SIG-M5 (cell line): Measurements from ENCODE around the gene ADAMTSL1.

Experiments used
- DNase-seq: peaks from one replicate; lab custom pipeline; 2025; lab: John Stamatoyannopoulos, UW

Gene ADAMTSL1

DNA sequence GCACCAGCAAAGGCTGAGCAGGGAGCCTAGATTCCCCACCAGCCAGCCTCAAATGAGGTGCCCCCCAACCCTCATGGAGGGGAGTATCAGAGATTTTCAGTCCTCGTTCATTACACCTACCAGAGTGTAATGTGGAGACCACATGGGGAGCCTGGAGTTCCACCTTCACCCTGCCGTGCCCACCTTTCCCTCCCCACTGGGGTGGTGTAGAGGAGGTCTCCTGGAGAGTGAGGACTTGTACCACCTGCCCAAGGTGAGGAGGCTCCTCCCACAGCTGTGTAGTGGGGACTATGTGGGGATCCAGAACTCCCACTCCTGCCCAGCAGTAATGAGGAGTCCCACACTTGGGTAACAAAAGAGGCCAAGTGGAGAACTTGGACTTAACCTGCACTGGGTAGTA is 337.2 kb downstream of the ADAMTSL1 start:
- no peak for DNase-seq

DNA sequence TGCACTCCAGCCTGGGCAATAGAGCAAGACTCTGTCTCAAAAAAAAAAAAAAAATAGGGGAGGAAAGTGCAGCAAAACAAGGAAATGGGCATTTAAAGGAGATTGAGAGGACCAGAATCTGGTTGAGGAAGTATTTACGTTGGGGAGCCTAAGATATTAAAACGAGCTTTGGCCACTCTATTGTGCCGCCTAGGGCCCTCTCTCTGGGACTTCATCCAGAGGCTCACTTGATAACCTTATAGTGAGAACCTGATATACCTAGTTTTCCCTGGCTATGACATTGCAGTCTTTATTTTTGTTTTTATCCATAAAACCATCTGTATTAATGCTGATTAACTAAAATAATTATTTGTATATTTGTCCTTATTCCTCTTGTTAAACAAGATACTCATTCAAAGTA is 345.5 kb downstream of the ADAMTSL1 start:
- DNase-seq, result no peak

DNA sequence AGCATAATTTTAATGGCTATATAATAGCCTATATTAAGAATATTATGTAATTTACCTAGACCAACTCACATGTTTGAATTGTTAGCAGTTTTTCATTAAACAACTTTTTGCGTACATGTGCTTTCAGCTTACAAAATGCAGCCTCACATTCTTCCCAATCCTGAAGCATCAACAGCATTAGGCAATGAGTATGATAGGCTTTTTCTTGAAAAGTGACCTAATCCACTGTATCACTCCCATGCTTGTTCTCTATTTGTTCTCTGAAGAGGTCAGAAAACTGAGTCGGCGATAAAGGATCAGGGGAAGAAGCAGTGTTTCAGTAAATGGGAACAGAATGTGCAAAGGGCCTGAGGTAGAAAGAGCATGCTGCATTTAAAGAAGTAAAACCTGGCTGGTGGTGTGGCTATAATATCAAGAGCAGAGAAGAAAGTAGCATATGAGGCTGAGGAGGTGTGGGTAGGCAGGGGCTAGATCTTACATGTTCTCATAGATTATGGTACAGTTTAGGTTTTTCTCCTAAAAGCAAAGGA is 346.7 kb downstream of the ADAMTSL1 start:
- DNase-seq, result no peak

DNA sequence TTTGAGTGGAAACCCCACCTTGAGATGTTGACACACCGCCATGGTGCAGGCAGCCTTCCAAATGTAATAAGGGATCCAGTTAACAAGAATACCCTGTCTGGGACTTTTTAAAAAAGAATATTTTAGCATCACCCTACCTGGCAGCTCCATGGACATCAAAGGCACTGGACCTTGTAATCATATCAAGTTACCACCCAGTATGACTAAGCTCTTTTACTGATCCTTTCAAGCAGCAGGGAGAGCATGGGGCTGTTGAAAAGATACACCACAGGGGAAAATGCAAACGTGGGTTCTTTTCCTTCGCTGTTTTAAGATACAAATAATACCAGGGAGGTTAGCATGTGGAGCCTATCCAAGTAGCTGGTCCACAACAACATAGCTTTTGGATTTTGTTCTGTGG is 347.8 kb downstream of the ADAMTSL1 start:
- no peak for DNase-seq

DNA sequence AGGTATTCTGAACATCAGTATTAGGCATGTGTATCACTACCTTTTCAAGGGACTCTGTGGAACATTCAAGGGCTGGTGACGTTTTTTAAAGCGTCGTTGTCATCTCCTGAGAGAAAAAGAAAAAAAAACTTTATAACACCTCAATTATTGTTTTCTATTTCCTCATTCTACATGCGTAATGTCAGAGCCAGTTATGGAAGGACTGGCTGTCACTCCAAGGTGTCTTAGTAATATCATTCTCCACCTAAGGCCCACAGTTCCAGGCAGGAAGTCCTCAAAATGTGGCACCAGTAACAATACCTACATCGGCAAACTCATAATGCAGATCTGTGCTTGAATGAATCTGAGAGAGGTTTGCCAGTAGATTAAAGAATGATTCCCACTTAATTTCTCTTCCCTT is 348.9 kb downstream of the ADAMTSL1 start:
- DNase-seq, result no peak

DNA sequence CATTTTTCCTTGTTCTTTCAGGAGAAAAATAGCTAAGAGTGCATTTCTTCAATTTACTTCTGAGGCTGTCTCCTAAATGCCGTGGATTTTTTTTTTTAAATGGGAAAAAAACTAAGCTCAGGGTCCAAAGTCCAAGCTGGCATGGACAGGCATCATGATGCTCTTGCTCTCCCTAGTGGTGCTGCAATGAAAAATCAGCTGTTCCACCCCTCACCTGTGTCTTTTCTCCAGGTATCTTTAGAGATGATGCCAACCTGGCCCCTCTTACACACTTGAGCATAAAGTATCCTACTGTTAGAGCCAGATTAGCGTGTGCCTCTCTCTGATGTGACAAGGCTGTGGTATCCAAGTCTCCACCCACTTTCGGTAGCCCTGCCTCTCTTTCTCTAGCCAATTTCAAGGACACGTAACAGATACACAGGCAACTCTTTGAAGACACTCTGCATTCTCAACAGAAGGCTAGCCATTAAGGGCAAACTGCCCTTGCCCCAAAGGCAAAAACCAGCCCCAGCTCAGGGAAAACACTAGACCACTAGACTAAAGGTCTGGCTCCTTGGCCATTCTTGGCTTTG is 350.2 kb downstream of the ADAMTSL1 start:
- DNase-seq, result no peak

DNA sequence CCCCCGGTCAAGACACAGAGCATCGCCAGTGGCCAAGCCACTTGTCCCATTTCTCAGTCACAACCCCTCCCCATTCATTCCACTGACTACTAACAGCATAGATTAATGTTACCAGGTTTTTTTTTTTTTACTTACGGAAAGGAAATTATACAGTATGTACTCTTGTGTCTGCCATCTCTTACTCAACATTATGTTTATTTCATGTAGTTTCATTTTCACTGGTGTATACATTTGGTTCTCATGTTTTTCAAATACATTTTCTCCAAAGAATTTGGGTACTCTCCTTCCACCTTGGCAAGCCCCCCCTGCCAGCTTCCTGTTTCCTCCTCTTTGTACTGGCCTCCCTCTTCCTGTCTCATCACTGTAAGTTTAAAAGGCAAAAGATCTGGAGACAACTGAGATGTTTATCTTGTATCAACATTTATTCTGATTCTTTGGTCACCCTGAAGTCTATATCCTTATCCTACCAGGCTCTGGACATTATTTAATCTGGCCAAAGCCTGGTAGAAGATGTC is 351.8 kb downstream of the ADAMTSL1 start:
- no peak for DNase-seq

DNA sequence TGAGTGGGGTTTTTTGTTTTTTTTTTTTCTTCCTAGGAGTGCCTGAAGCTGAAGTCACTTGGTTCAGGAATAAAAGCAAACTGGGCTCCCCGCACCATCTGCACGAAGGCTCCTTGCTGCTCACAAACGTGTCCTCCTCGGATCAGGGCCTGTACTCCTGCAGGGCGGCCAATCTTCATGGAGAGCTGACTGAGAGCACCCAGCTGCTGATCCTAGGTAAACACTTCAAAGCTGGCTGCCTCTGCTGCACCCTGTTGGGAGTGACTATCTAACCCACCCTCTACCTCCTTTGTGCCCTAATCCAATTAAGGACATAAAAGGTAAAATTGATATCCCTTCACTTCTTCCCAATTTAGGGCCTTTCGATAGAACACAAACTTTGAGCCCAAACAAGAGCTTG is 352.3 kb downstream of the ADAMTSL1 start:
- DNase-seq, result no peak

DNA sequence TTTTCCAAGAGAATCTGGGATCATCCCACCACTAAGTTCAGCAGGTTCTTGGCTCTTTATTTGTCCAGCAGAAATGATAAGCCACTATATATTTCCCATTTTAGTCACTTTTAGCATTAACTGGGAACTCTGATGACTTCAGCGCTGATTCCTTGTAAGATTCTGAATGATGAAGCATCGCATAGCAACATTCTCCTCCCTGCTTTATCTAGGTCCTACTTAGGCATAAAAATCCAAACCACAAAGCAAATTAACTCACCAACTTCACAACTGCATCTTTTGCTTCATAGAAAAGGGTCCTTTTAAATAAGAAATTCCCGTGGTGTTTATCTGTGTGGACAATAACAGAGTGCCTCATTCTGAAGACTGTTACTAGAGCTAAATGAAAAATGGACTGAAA is 355.1 kb downstream of the ADAMTSL1 start:
- no peak for DNase-seq

DNA sequence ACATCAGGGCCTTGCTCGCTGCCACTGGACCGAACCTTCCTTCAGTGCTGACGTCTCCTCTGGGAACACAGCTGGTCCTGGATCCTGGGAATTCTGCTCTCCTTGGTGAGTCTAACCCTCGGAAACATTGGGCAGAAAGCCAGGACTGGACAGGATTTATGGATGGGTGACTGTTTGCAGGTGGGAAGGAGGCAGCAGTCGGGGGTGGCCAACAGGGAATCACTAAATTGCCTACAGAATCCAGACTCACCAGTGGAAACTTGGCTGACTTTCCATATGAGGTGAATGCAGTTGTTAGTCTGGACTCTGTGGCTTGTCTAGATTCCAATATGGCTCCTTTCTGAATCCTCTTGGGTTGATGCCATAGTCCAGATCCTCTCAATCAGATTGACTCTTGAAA is 355.9 kb downstream of the ADAMTSL1 start:
- no peak for DNase-seq

DNA sequence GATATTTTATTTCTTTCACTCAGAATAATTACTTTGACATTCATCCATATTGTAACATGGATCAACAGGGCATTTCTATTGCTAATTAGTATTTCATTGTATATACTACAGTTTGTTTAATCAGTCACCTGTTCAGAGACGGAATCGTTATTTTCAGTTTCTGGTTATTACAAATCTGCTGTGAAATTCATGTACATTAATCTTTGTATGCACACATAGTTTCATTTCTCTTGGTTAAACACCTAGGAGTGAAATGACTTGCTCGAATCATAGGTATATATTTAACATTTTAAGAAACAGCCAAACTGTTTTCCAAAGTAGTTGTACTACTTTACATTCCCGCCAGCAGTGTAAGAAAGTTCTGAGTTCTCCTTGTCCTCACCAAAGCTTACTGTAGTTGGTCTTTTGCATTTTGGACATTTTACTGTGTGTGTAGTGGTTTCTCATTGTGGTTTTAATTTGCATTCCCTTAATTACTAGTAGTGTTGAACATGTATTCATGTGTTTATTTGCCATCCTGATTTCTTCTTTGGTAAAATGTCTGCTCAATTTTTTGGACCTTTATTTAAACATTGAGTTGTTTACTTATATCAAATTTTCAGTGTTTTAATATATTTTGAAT is 360.9 kb downstream of the ADAMTSL1 start:
- no peak for DNase-seq

DNA sequence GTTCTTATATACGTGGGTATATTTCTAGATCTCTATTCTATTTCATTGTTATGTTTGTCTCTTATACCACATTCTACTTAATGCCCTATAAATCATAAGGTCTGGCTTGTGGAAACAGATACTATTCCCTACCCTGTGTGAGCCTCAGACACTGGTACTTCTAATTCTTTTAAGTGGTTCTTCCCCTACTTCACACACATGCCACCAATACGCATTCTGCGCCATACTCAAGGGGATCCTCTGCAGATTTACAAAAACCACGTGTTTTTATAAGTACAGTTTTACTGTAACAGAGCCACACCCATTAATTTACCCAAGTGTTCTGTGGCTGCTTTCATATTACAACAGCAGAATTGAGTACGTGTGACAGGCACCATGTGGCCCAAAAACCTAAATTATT is 363.4 kb downstream of the ADAMTSL1 start:
- DNase-seq, result no peak

DNA sequence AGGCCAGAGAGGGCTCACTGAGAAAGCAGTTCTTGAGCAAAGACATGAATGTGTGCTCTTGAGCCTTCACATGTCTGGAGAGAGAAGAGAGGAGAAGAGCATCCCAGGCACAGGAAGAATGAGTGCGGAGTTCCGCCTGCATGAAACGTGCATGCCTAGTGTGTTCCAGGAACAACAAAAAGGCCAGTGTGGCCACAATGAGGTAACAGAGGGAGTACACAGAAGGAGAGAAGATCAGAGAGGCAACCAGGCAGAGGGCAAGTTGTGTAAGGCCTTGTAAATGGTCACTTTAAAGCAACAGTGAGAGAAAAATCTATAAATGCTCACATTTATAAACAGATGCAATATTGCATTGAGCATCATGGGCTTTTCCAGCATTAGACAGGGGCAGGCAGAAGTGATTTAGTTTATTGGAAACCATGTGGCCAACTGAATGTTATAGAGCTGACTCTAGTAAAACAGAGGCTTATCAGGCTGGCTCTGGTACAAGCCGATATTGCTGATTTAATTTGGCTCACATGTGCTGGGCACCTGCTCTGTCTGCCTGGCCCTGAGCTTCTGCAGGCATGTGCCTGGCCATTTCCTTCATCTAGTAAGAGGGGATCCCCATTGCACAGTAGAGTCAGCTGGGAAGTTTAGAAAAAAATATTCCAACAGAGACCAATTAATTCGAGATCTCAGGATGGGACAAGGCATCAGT is 373.8 kb downstream of the ADAMTSL1 start:
- DNase-seq, result no peak

DNA sequence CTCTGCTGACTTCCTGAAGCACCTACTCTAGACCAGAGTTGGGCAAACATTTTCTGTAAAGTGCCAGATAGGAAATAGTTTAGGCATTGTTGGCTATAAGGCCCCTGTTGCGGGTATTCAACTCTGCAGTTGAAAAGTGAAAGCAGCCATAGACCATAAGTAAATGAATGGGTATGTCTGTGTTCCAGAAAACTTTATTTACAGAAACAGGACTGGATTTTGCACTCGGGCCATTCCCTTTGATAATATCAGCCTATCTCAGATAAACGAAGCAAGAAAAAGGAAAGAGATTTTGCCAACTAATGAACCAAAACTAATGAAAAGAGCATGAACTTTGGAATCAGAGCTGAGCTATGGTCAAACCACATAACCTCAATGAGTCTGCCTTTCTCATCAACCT is 374.7 kb downstream of the ADAMTSL1 start:
- DNase-seq, result no peak

DNA sequence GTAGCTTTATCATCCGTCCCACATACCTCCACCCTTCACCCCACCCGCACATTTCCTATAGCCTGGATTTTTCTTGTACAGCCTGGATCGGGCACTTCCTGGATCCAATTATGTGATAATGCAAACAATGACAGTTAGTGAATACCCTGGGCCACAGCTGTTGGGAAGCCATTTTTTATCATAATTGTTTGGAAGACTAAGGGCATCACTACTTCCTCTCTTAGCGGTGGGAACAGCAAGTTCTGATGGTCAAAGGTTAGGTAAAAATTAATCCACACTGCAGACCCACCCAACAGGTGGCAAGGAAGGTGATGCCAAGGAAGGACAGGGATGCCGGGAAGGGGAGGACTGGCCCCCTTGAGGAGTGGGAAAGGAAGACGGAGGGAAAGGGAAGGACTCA is 375.3 kb downstream of the ADAMTSL1 start:
- no peak for DNase-seq

DNA sequence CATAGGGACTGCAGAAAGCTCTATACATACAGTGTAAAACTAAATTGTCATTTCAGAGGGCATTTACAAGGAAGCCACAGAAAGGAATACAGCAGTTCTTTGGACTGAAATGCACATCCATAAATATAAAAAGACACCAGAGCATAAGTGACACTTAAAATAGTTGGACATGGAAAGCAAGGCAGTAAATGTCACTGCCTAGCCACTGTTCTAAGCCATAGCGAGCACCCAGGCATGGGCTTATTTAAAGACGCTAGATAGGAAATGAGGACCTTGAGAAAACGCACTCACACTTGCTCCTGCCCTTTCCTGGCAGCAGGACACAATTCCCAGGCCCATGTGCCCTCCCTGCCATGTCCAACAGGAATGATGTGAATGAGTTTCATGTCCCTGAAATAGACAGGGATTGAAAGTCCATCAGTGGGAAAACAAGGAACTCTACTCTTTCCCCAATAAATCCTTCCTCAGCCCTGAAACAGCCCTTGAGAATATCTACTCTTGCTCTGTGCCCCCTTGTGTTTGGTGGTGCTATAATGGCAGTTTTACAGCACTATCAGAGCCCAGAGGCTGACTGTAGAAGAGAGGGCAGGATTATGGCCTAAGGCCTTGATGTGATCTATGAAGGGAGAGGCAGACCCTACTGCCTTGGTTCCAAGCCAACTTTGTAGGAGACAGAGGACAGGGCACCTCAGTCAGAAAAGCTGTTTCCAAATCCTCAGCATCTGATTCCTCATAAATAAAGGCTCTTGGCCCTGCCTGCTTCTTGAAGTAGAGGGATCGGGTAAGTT is 376.1 kb downstream of the ADAMTSL1 start:
- DNase-seq, result no peak

DNA sequence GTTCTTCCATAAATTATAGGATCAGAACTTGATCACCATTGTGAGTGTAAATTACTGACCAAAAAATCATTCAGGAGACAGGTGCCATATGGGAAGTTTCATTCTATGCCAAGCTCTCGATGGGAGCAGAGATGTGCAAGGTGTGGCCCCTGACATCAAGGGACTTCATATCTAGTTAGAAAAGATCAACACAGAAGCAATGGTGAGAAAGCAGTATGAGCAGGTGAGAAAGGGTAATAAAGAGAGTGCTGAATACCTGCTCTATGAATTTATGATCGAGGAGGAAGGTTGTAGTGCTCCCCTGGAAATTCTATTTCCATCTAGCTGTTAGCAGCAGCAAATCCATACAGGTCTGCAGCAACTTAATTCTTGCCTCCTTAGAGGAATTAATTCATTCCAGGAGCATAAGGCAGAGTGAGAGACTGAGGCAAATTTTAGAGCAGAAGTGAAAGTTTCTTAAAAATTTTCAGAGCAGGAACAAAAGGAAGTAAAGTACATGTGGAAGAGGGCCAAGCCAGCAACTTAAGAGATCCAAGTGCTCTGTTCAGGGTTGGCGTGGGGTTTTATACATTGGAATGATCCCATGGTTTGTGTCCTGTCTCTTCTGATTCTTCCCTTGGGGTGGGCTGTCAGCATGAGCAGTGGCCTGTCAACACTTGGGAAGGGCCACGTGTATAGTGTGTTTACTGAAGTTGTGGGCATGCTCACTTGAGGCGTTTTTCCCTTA is 377.3 kb downstream of the ADAMTSL1 start:
- no peak for DNase-seq

DNA sequence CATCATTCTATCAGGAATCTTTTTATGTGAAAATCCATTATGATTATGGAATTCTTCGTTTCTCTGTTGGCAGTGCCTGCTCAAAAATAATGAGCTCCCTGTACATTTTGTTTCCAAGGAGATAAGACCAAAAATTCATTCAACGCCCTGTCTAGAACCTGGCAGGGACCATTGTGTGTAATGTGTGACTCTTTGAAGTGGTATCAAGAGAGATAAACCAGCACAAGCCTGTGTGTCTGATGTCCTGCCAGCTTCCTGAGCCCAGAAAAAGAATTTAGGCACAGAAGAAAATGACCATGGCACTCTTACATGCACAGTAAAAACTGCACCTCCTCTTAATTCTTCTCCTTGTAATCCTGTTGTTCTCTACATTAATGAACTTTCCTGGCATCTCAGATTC is 381.7 kb downstream of the ADAMTSL1 start:
- no peak for DNase-seq

DNA sequence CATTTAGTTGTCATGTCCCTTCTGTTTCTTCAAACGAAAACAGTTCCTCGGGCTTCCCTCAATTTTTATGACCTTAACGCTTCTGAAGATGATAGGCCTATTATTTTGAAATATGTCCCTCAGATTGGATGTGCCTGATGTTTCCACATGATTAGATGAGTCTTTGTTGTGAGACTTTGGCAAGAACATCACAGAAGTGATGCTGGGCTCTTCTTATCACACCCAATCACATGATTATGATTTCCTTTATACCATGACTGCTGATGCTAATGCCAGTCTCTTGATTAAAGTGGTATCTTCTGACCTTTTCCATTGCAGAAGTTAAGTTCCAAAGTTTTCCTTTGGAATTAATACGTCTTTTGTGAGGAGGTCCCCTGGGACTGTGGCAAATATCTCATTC is 383.4 kb downstream of the ADAMTSL1 start:
- no peak for DNase-seq

DNA sequence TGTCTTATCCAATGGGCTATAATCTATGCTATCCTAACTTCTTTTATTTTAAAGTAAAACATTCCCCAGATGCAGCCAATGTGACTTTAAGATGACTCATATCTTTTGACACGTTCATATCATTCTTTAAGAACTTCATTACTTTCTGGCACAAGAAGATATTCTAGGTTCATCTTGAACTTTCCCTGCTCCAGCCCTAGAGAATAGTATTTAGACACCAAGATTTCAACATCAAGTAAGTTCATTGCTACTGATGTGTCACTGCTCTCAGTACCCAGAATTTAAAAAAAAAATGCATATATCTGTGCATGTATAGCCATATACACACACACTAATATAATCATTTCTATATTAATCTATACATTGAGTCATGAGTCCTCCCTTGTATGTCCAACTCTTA is 383.8 kb downstream of the ADAMTSL1 start:
- DNase-seq, result no peak

DNA sequence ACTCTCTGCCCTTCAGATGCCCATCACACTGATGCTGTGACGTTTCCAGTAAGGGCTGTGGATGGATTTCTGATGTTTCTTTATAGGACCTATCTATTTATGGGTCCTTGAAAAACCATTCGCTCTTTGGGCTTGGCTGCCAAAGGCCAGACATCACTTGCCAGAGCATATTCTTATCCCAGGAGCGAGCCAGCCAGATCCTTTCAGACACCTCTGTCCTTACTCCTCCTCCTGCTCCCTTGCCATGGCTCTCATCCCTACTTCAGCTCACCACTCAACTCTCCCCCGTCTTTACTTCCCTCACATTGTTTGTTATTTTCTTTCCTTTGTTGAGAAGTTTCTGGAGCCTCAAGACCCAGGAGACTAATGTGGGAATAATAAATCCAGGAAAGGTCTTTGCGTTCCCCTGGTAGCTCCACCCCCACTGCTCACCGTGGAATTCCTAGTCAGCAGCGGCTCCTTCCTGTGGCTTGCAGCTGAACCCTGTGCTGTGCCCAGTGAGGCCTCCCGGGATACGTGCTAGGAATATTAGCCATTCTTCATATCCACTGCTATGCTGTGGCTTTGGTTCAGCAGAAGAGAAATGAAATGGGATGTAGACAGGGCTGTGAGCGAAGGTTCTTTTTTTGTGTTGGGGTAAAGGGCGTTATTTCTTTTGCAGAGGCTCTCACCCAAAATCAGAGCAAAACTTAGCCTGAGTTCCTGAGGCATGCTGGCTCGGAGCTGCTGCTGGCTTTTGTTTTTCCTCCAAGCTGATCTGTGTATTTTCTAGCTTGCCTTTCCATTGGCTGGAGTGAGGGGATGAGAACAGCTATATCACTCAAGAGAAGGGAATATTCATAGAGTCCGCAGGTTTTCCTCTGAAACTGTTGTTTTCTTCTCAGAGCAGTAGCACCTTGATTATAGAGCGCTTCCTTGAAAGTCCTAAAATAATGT is 387.9 kb downstream of the ADAMTSL1 start:
- DNase-seq, result no peak
